Measurements from ENCODE around the gene CCK. TPM values are rescaled to one million over a fixed set of nuclear protein-coding genes. Genes with fewer than 3 reads are reported as not detected.
A peak's percentile ranks its signal among the peaks of the same experiment; 100 is the strongest.
"Not testable (repeated sequence)": the region's sequence is repeated elsewhere in the genome, so short reads cannot be mapped to it uniquely, and the experiment has no call there.

The CCK gene
- total RNA-seq, 3 donors from 2014 or later = 0.98 to 11.1 TPM; not detected in 1

GRCh38 chr3:42290966-42291714 is 25.2 kb upstream of the CCK start:
- intact Hi-C loops (cut with DNase I, micrococcal nuclease) = no loop called here
- H3K36me3 ChIP-seq (ENCODE audit: low read depth) = no peaks in the 10 kb centered on the region
- no peaks in the 10 kb centered on the region for H3K9me3 ChIP-seq
- DNase-seq (no peak), ATAC-seq (no peak)
- H3K4me3 ChIP-seq = no peak overlapping the region
- no peak for TF ChIP-seq CTCF (IDR thresholded peaks at IDR 0.05)
- H3K4me1 ChIP-seq (ENCODE audit: low read depth) = no peaks in the 10 kb centered on the region

GRCh38 chr3:42289026-42289425 is 23.0 kb upstream of the CCK start:
- TF ChIP-seq CTCF (IDR thresholded peaks at IDR 0.05) = no peak
- Histone ChIP-seq H3K4me1 (ENCODE audit: low read depth) (no peaks in the 10 kb centered on the region), H3K4me3 (no peak overlapping the region), H3K9me3 (no peaks in the 10 kb centered on the region), H3K36me3 (ENCODE audit: low read depth) (no peaks in the 10 kb centered on the region)
- intact Hi-C loops (cut with DNase I, micrococcal nuclease) = no loop called here
- DNase-seq (no peak), ATAC-seq (no peak)

GRCh38 chr3:42288385-42288784 is 22.4 kb upstream of the CCK start:
- intact Hi-C loops (cut with DNase I, micrococcal nuclease) = no loop called here
- TF ChIP-seq CTCF (IDR thresholded peaks at IDR 0.05) = no peak
- ATAC-seq = no peak
- no peak for DNase-seq
- no peaks in the 10 kb centered on the region for H3K4me1 ChIP-seq (ENCODE audit: low read depth)
- no peaks in the 10 kb centered on the region for H3K9me3 ChIP-seq
- no peak overlapping the region for H3K4me3 ChIP-seq
- no peaks in the 10 kb centered on the region for H3K36me3 ChIP-seq (ENCODE audit: low read depth)

GRCh38 chr3:42287423-42287822 is 21.4 kb upstream of the CCK start:
- intact Hi-C loops (cut with DNase I, micrococcal nuclease); H3K4me1 ChIP-seq (ENCODE audit: low read depth); H3K4me3 ChIP-seq; H3K36me3 ChIP-seq (ENCODE audit: low read depth); H3K9me3 ChIP-seq; ATAC-seq: not testable (repeated sequence)
- DNase-seq = peak in 1 of 3 donors; percentile 24

GRCh38 chr3:42277676-42278075 is 11.7 kb upstream of the CCK start:
- Histone ChIP-seq H3K9me3 (peaks cover 12% of the 10 kb centered on the region), H3K4me1 (ENCODE audit: low read depth) (no peaks in the 10 kb centered on the region), H3K36me3 (ENCODE audit: low read depth) (no peaks in the 10 kb centered on the region), H3K4me3 (no peak overlapping the region)
- DNase-seq (no peak), ATAC-seq (no peak)
- intact Hi-C loops (cut with DNase I, micrococcal nuclease) = no loop called here
- no peak for TF ChIP-seq CTCF (IDR thresholded peaks at IDR 0.05)

GRCh38 chr3:42276141-42277132 is 10.5 kb upstream of the CCK start:
- ATAC-seq (no peak), DNase-seq (no peak)
- Histone ChIP-seq H3K4me1 (ENCODE audit: low read depth) (no peaks in the 10 kb centered on the region), H3K36me3 (ENCODE audit: low read depth) (no peaks in the 10 kb centered on the region), H3K4me3 (no peak overlapping the region), H3K9me3 (peaks cover 12% of the 10 kb centered on the region)
- intact Hi-C loops (cut with DNase I, micrococcal nuclease) = no loop called here
- no peak for TF ChIP-seq CTCF (IDR thresholded peaks at IDR 0.05)
